Right lobe of liver (tissue), 4 donors: Measurements from ENCODE around the gene VMP1.

Experiments used
- CTCF ChIP-seq, 4 donors: fragments of 200-600 bp in 3 of 4; fragments of 450-650 bp in 1 of 4; IDR thresholded peaks; one replicate each; pipeline versions ENCODE4 v1.5.1 to v1.8.0; 2016 to 2022; ENCODE audit warnings: antibody characterized with exemption in 4 of 4, mild to moderate bottlenecking in 2 of 4
- POLR2A ChIP-seq: fragments of 450-650 bp; IDR thresholded peaks from one replicate; pipeline ENCODE4 v1.6.1; 2017; ENCODE audit warnings: antibody characterized with exemption, mild to moderate bottlenecking
- donor health status: DM: no; HTN: no; CAD: no.
- donor health status: DM: no; HTN: no; CAD: no.
- donor health status: DM: no; HTN: yes; CAD: no.

- TF ChIP-seq POLR2A: no peak
- no peak for TF ChIP-seq CTCF (IDR thresholded peaks at IDR 0.05)
These were observed 107.2 kb downstream of the VMP1 start for GRCh38 chr17:59814685-59815084.
